VCaP (cell line): Measurements from ENCODE around the gene EIF3L.

Experiments used
- H3K27ac ChIP-seq: fragments of 450-650 bp; 2 replicates; pipeline ENCODE4 v1.5.1; 2017
- TF ChIP-seq, protein P1 (sequence below): fragments of 450-650 bp; conservative IDR thresholded peaks from 2 replicates; pipeline ENCODE4 v1.5.1; 2017; ENCODE audit warnings: mild to moderate bottlenecking, moderate library complexity

Gene EIF3L

DNA sequence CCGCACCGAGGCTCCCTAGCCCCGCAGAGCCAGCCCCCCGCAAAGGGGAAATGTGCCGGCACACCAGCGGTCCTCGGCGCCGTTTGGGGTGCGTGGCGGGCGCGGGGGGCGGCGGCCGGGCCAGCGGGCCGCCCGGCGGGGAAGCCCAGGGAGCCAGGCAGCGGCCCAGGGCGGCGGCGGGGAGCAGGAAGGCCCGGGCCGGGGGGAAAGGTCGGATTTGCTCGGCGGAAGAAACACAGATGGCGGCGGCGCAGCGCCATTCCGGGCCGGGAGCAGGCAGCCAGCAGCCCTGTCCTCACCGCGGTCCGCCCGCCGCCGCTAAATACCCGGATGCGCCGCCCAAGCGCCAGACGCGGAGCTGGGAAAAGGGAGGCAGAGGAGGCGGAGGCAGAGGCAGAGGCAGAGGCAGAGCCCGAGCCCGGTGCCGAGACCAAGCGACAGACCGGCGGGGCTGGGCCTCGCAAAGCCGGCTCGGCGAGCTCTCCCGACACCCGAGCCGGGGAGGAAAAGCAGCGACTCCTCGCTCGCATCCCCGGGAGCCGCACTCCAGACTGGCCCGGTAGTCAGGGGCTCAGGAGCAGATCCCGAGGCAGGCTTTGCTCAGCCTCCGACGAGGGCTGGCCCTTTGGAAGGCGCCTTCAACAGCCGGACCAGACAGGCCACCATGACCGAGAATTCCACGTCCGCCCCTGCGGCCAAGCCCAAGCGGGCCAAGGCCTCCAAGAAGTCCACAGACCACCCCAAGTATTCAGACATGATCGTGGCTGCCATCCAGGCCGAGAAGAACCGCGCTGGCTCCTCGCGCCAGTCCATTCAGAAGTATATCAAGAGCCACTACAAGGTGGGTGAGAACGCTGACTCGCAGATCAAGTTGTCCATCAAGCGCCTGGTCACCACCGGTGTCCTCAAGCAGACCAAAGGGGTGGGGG is 44.1 kb upstream of the EIF3L start:
- TF ChIP-seq, protein P1, sequence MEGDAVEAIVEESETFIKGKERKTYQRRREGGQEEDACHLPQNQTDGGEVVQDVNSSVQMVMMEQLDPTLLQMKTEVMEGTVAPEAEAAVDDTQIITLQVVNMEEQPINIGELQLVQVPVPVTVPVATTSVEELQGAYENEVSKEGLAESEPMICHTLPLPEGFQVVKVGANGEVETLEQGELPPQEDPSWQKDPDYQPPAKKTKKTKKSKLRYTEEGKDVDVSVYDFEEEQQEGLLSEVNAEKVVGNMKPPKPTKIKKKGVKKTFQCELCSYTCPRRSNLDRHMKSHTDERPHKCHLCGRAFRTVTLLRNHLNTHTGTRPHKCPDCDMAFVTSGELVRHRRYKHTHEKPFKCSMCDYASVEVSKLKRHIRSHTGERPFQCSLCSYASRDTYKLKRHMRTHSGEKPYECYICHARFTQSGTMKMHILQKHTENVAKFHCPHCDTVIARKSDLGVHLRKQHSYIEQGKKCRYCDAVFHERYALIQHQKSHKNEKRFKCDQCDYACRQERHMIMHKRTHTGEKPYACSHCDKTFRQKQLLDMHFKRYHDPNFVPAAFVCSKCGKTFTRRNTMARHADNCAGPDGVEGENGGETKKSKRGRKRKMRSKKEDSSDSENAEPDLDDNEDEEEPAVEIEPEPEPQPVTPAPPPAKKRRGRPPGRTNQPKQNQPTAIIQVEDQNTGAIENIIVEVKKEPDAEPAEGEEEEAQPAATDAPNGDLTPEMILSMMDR = no peak
- peak overlapping the region; percentile 93 for H3K27ac ChIP-seq

DNA sequence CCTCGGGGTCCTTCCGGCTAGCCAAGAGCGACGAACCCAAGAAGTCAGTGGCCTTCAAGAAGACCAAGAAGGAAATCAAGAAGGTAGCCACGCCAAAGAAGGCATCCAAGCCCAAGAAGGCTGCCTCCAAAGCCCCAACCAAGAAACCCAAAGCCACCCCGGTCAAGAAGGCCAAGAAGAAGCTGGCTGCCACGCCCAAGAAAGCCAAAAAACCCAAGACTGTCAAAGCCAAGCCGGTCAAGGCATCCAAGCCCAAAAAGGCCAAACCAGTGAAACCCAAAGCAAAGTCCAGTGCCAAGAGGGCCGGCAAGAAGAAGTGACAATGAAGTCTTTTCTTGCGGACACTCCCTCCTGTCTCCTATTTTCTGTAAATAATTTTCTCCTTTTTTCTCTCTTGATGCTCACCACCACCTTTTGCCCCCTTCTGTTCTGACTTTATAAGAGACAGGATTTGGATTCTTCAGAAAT is 43.4 kb upstream of the EIF3L start:
- H3K27ac ChIP-seq = peak overlapping the region; percentile 93
- TF ChIP-seq, protein P1 = no peak

DNA sequence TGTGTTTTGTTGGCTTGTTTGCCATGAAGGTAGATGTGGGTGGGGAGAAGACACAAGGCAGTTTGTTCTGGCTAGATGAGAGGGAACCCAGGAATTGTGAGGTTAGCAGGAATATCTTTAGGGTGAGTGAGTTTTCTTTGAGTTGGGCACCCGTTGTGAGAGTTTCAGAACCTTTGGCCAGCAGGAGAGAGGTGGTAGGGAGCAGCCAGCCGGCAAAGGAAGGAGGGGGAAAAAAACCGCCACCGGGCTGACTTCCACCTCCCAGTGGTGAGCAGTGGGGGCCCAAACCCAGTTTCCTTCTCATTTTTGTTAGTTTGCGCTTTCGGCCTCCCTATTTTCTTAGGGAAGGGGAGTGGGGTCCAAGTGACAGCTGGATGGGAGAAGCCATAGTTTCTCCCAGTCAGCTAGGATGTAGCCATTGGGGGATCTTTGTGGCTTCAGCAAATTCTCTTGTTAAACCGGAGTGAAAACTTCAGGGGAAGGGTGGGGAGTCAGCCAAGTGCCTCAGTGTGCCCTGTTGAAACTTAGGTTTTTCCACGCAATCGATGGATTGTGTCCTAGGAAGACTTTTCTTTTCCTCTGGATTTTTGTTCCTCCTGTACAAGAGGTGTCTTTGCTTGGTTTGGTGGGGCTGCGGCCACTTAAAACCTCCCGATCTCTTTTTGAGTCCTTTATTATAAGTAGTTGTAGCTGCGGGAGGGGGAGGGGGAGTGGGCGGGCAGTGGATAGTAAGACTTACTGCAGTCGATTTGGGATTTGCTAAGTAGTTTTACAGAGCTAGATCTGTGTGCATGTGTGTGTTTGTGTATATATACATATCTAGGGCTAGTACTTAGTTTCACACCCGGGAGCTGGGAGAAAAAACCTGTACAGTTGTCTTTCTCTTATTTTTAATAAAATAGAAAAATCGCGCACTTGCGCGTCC is 42.5 kb upstream of the EIF3L start:
- peak overlapping the region; percentile 93 for H3K27ac ChIP-seq
- TF ChIP-seq, protein P1 = no peak

DNA sequence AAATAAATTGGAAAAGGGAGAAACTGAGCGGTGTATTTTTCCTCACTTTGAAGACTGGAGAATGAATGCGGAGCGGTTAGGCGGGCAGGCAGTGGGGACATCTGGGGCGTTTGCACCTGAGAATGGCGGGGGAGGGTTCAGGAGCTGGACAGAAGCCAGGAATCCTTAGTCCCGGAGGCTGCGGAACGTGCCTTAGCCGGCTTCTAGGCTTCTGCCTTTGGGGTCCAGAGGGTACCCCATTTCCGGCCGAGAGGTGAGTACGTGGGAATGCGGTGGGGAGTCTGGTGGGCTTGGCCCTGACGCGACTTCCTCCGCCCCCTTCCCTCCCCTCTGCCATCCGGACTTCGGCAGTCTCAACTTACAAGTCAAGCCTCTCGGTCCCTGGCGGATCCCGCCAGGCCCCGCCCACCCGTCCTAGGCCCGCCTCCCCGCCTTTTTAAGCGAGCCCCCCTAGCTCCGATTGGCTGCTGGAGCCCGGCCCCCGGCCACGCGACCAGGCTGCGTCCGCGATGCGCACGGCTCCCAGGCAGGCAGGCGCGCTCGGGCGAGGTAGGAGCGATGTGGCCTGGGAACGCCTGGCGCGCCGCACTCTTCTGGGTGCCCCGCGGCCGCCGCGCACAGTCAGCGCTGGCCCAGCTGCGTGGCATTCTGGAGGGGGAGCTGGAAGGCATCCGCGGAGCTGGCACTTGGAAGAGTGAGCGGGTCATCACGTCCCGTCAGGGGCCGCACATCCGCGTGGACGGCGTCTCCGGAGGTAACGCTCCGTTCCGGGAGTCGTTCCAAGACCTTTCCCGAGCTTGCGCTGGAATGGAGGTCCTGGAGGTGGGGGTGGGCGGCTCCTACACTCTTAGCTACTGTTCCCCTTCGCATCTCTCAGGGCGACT is 41.6 kb upstream of the EIF3L start, which contains the start of gene GCAT:
Gene GCAT (plus strand): TSS at position 525 of the 884 bp plus-strand sequence. CDS start 34 bp downstream, at position 559.
- TF ChIP-seq, protein P1 = no peak
- peak within 1 kb of the TSS; percentile 93 for H3K27ac ChIP-seq

DNA sequence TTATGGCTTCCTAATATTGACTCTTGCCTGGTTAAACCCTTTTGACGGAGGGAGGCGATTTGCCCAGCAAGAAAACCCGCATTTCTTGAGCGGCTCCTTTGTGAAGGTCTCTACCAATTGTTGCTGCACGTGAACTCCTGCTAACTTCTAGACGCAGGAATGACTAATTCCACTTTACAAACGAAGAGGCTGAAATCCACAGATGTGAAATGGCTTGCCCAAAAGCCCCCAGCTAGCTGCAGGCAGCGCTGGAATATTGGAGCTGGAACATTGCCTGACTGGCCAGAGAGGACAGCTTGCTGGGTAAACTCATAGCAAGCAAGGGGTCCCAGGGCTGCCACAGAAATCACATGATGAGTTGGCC is 40.9 kb upstream of the EIF3L start:
- peak overlapping the region; percentile 93 for H3K27ac ChIP-seq
- TF ChIP-seq, protein P1 = no peak

DNA sequence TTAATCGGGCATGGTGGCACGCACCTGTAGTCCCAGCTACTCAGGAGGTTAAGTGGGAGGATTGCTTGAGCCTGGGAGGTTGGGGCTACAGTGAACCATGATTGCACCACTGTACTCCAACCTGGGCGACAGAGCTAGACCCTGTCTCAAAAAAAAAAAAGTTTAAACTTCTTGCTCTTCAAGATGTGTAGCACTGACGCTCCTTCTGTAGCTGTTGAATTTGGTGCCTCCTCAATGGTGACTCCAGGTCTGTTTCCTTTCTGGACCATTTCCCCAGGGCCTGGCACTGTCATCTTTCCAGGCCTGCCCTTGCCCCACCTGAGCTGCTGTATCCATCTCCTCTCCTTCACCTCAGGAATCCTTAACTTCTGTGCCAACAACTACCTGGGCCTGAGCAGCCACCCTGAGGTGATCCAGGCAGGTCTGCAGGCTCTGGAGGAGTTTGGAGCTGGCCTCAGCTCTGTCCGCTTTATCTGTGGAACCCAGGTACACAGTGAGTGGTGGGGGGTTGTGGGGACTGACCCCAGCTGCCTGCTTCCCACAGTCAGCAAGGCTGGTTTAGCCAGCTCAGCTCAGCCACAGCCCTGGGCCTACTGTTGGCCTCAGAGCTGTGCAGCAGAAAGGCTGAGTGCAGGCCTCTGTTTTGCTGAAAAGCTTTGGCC is 39.4 kb upstream of the EIF3L start:
- peak overlapping the region; percentile 93 for H3K27ac ChIP-seq
- TF ChIP-seq, protein P1 = no peak
